ACC112 (cell line): ENCODE data around the gene LRCOL1.

ENCODE experiments used
- H2AFZ ChIP-seq: fragments of 200-600 bp; sonication (generic); one replicate; pipeline ENCODE4 v1.6.0; 2017; ENCODE audit warnings: antibody characterized with exemption, low read length; ENCODE audit not compliant: unreplicated experiment
- H3K27ac ChIP-seq: fragments of 200-600 bp; sonication (generic); 2 replicates; pipeline ENCODE4 v1.5.1; 2014; ENCODE audit warnings: low read depth, mild to moderate bottlenecking, antibody characterized with exemption, low read length, moderate library complexity
- H3K27me3 ChIP-seq: fragments of 200-600 bp; sonication (generic); 2 replicates; pipeline ENCODE4 v1.6.1; 2014; ENCODE audit warnings: mild to moderate bottlenecking, antibody characterized with exemption, low read length, moderate library complexity, mixed read lengths; ENCODE audit not compliant: insufficient read depth
- H3K36me3 ChIP-seq: fragments of 200-600 bp; sonication (generic); 2 replicates; pipeline ENCODE4 v1.6.1; 2016; ENCODE audit warnings: mild to moderate bottlenecking, antibody characterized with exemption, low read length, moderate library complexity, mixed read lengths; ENCODE audit not compliant: insufficient read depth
- H3K4me1 ChIP-seq: fragments of 200-600 bp; sonication (generic); one replicate; pipeline ENCODE4 v1.6.1; 2016; ENCODE audit warnings: low read length, mixed read lengths; ENCODE audit not compliant: insufficient read depth, unreplicated experiment, control insufficient read depth
- H3K4me3 ChIP-seq: fragments of 200-600 bp; sonication (generic); 2 replicates; pipeline ENCODE4 v1.5.1; 2014; ENCODE audit warnings: mild to moderate bottlenecking, low read depth, low read length
- H3K79me2 ChIP-seq: fragments of 200-600 bp; sonication (generic); one replicate; pipeline ENCODE4 v1.6.0; 2016; ENCODE audit warnings: low read length; ENCODE audit not compliant: control insufficient read depth, unreplicated experiment, insufficient read depth

LRCOL1 gene

GRCh38 chr12:132559652-132560363 is 50.6 kb downstream of the LRCOL1 start:
- Histone ChIP-seq H3K4me1 (no peaks in the 10 kb centered on the region), H3K79me2 (peaks cover 8% of the 10 kb centered on the region), H3K36me3 (no peaks in the 10 kb centered on the region), H3K4me3 (peak overlapping the region; percentile 88), H3K27me3 (no peaks in the 10 kb centered on the region), H2AFZ (no peak overlapping the region), H3K27ac (no peak overlapping the region)

- no peak overlapping the region for H3K27ac ChIP-seq
- H3K79me2 ChIP-seq, result peaks cover 8% of the 10 kb centered on the region
- no peaks in the 10 kb centered on the region for H3K36me3 ChIP-seq
- no peak overlapping the region for H2AFZ ChIP-seq
- peak overlapping the region; percentile 76 for H3K4me3 ChIP-seq
- no peaks in the 10 kb centered on the region for H3K4me1 ChIP-seq
- H3K27me3 ChIP-seq, result no peaks in the 10 kb centered on the region
Measured at GRCh38 chr12:132558861-132559623, 51.3 kb downstream of the LRCOL1 start.

GRCh38 chr12:132558042-132558856 is 52.1 kb downstream of the LRCOL1 start:
- H3K4me1 ChIP-seq, result no peaks in the 10 kb centered on the region
- H3K27me3 ChIP-seq, result no peaks in the 10 kb centered on the region
- no peak overlapping the region for H3K4me3 ChIP-seq
- no peak overlapping the region for H3K27ac ChIP-seq
- peaks cover 4% of the 10 kb centered on the region for H3K79me2 ChIP-seq
- H2AFZ ChIP-seq, result no peak overlapping the region
- no peaks in the 10 kb centered on the region for H3K36me3 ChIP-seq

GRCh38 chr12:132557291-132558015 is 52.9 kb downstream of the LRCOL1 start:
- Histone ChIP-seq H3K27ac (no peak overlapping the region), H3K79me2 (peaks cover 4% of the 10 kb centered on the region), H3K27me3 (no peaks in the 10 kb centered on the region), H3K4me3 (no peak overlapping the region), H3K4me1 (no peaks in the 10 kb centered on the region), H2AFZ (no peak overlapping the region), H3K36me3 (no peaks in the 10 kb centered on the region)

GRCh38 chr12:132556801-132557200 is 53.6 kb downstream of the LRCOL1 start:
- H3K4me1 ChIP-seq, result no peaks in the 10 kb centered on the region
- H2AFZ ChIP-seq, result no peak overlapping the region
- no peaks in the 10 kb centered on the region for H3K36me3 ChIP-seq
- no peak overlapping the region for H3K4me3 ChIP-seq
- H3K27me3 ChIP-seq, result no peaks in the 10 kb centered on the region
- H3K79me2 ChIP-seq, result peaks cover 4% of the 10 kb centered on the region
- no peak overlapping the region for H3K27ac ChIP-seq

- H3K79me2 ChIP-seq, result no peaks in the 10 kb centered on the region
- no peaks in the 10 kb centered on the region for H3K36me3 ChIP-seq
- H3K27ac ChIP-seq, result no peak overlapping the region
- no peak overlapping the region for H2AFZ ChIP-seq
- H3K4me3 ChIP-seq, result no peak overlapping the region
- H3K4me1 ChIP-seq, result no peaks in the 10 kb centered on the region
- no peaks in the 10 kb centered on the region for H3K27me3 ChIP-seq
Measured at GRCh38 chr12:132556216-132556615, 54.2 kb downstream of the LRCOL1 start.

GRCh38 chr12:132555686-132556085 is 54.7 kb downstream of the LRCOL1 start:
- H3K4me3 ChIP-seq, result no peak overlapping the region
- no peak overlapping the region for H3K27ac ChIP-seq
- H3K27me3 ChIP-seq, result no peaks in the 10 kb centered on the region
- no peaks in the 10 kb centered on the region for H3K36me3 ChIP-seq
- H2AFZ ChIP-seq, result no peak overlapping the region
- H3K4me1 ChIP-seq, result no peaks in the 10 kb centered on the region
- H3K79me2 ChIP-seq, result no peaks in the 10 kb centered on the region

- no peaks in the 10 kb centered on the region for H3K27me3 ChIP-seq
- H3K36me3 ChIP-seq, result no peaks in the 10 kb centered on the region
- H3K27ac ChIP-seq, result no peak overlapping the region
- H2AFZ ChIP-seq, result no peak overlapping the region
- no peaks in the 10 kb centered on the region for H3K79me2 ChIP-seq
- no peak overlapping the region for H3K4me3 ChIP-seq
- H3K4me1 ChIP-seq, result no peaks in the 10 kb centered on the region
Measured at GRCh38 chr12:132554845-132555630, 55.3 kb downstream of the LRCOL1 start.
